IMR-90 (cell line): ENCODE data around the gene GNPTG. TPM values are rescaled to one million over a fixed set of nuclear protein-coding genes. Genes with fewer than 3 reads are reported as not detected.

ENCODE experiments used
- ATAC-seq: fragments of 200-7000 bp; cut with Tn5 transposase; 2 replicates; pipeline ENCODE4 v1.9.1; 2020; ENCODE audit warnings: low read depth, mild to moderate bottlenecking, moderate library complexity
- BruUV-seq: library from RNA; stranded (reverse); fragments of 400-500 nt; replicated peaks from 2 replicates; lab custom pipeline; 2021; lab: Mats Ljungman, UMichigan
- CTCF ChIA-PET: fragments of 300-600 bp; formaldehyde crosslinking; extraction: SDS; loops from one replicate; lab custom pipeline; 2021; ENCODE audit warnings: antibody characterized with exemption; lab: Yijun Ruan, JAX
- POLR2A ChIA-PET: fragments of 300-600 bp; sonication (Branson Sonifier 250); formaldehyde crosslinking; loops from one replicate; lab custom pipeline; 2022; ENCODE audit warnings: antibody characterized with exemption; ENCODE audit not compliant: unreplicated experiment; lab: Charles Lee
- DNase-seq: peaks from one replicate; pipeline ENCODE4 v3.0.0; 2013
- H2AFZ ChIP-seq: replicated peaks from 2 replicates; pipeline ENCODE3; 2013; ENCODE audit warnings: low read length, mild to moderate bottlenecking; ENCODE audit not compliant: poor library complexity
- H2AK5ac ChIP-seq: 2 replicates; pipeline ENCODE4 v1.6.1; 2013; ENCODE audit warnings: low read depth, low read length, inconsistent platforms
- H2AK9ac ChIP-seq: replicated peaks from 2 replicates; pipeline ENCODE3; 2013; ENCODE audit warnings: mild to moderate bottlenecking, low read depth, low read length, moderate library complexity; ENCODE audit not compliant: poor library complexity
- H2BK120ac ChIP-seq: 2 replicates; pipeline ENCODE4 v1.6.1; 2013; ENCODE audit warnings: low read depth, low read length, inconsistent platforms
- H2BK15ac ChIP-seq: 3 replicates; pipeline ENCODE4 v1.6.1; 2013; ENCODE audit warnings: low read depth, low read length, inconsistent platforms
- H2BK20ac ChIP-seq: 2 replicates; pipeline ENCODE4 v1.6.1; 2013; ENCODE audit warnings: low read depth, mild to moderate bottlenecking, inconsistent platforms, low read length, moderate library complexity
- H2BK5ac ChIP-seq: 2 replicates; pipeline ENCODE4 v1.6.1; 2013; ENCODE audit warnings: mild to moderate bottlenecking, low read depth, low read length, inconsistent platforms; ENCODE audit not compliant: poor library complexity, severe bottlenecking
- H3K14ac ChIP-seq: replicated peaks from 2 replicates; pipeline ENCODE4 v1.6.1; 2013; ENCODE audit warnings: low read depth, low read length, inconsistent platforms
- H3K18ac ChIP-seq: 2 replicates; pipeline ENCODE4 v1.6.1; 2013; ENCODE audit warnings: low read depth, low read length, control low read depth
- H3K23ac ChIP-seq: 2 replicates; pipeline ENCODE4 v1.6.1; 2013; ENCODE audit warnings: low read depth, low read length, inconsistent platforms
- H3K27ac ChIP-seq: 2 replicates; pipeline ENCODE4 v1.5.1; 2013; ENCODE audit warnings: mild to moderate bottlenecking, control low read depth, low read length; ENCODE audit not compliant: insufficient read depth
- H3K27me3 ChIP-seq: 2 replicates; pipeline ENCODE4 v1.6.1; 2013; ENCODE audit warnings: low read length; ENCODE audit not compliant: control insufficient read depth, insufficient read depth
- H3K36me3 ChIP-seq: 2 replicates; pipeline ENCODE4 v1.6.1; 2013; ENCODE audit warnings: low read length, mixed read lengths; ENCODE audit not compliant: control insufficient read depth, insufficient read depth
- H3K4ac ChIP-seq: 2 replicates; pipeline ENCODE4 v1.6.1; 2013; ENCODE audit warnings: low read depth, low read length, inconsistent platforms
- H3K4me1 ChIP-seq: 2 replicates; pipeline ENCODE4 v1.6.1; 2013; ENCODE audit warnings: low read length, mixed read lengths; ENCODE audit not compliant: control insufficient read depth, insufficient read depth
- H3K4me2 ChIP-seq: 2 replicates; pipeline ENCODE4 v1.6.1; 2013; ENCODE audit warnings: low read depth, mild to moderate bottlenecking, control low read depth, low read length, moderate library complexity
- H3K4me3 ChIP-seq: 2 replicates; pipeline ENCODE4 v1.5.1; 2013; ENCODE audit warnings: low read depth, mild to moderate bottlenecking, control low read depth, low read length, moderate library complexity; ENCODE audit not compliant: insufficient read depth
- H3K56ac ChIP-seq: 2 replicates; pipeline ENCODE4 v1.6.1; 2013; ENCODE audit warnings: low read length, inconsistent platforms; ENCODE audit not compliant: insufficient read depth; ENCODE audit errors: extremely low read depth
- H3K79me1 ChIP-seq, 2 experiments: 2 replicates each; pipeline ENCODE4 v1.6.1; 2013; ENCODE audit warnings: low read length in 2 of 2, inconsistent platforms in 1 of 2, low read depth in 1 of 2
- H3K9ac ChIP-seq: 2 replicates; pipeline ENCODE4 v1.6.1; 2013; ENCODE audit warnings: low read depth, low read length, control low read depth
- H3K9me1 ChIP-seq: 2 replicates; pipeline ENCODE4 v1.6.1; 2013; ENCODE audit warnings: low read length, inconsistent platforms; ENCODE audit not compliant: insufficient read depth
- H3K9me3 ChIP-seq: 2 replicates; pipeline ENCODE4 v1.6.1; 2013; ENCODE audit warnings: low read length; ENCODE audit not compliant: control insufficient read depth, insufficient read depth
- H4K20me1 ChIP-seq: 2 replicates; pipeline ENCODE4 v1.6.1; 2013; ENCODE audit warnings: low read length, inconsistent platforms; ENCODE audit not compliant: insufficient read depth
- H4K5ac ChIP-seq: 2 replicates; pipeline ENCODE4 v1.6.1; 2013; ENCODE audit warnings: mild to moderate bottlenecking, low read depth, low read length, control low read depth
- H4K8ac ChIP-seq, 2 experiments: 2 replicates each; pipeline ENCODE4 v1.6.1; 2013; ENCODE audit warnings: low read depth in 2 of 2, low read length in 2 of 2, control low read depth in 1 of 2, inconsistent platforms in 1 of 2
- H4K91ac ChIP-seq: 2 replicates; pipeline ENCODE4 v1.6.1; 2013; ENCODE audit warnings: low read depth, low read length, inconsistent platforms; ENCODE audit not compliant: insufficient read depth
- BHLHE40 ChIP-seq: fragments of 150-350 bp; IDR thresholded peaks from 2 replicates; pipeline ENCODE4 v1.6.1; 2016; ENCODE audit warnings: mild to moderate bottlenecking, low read depth, low read length
- CEBPB ChIP-seq: IDR thresholded peaks from 2 replicates; pipeline ENCODE4 v1.6.1; 2012; ENCODE audit warnings: low read depth, low read length, improper control_type of control experiment
- CHD1 ChIP-seq: IDR thresholded peaks from 2 replicates; pipeline ENCODE4 v1.6.1; 2012; ENCODE audit warnings: low read depth, low read length, improper control_type of control experiment
- FOS ChIP-seq: fragments of 150-350 bp; IDR thresholded peaks from 2 replicates; pipeline ENCODE4 v1.6.1; 2016; ENCODE audit warnings: low read depth, low read length
- MXI1 ChIP-seq: IDR thresholded peaks from 2 replicates; pipeline ENCODE4 v1.6.1; 2012; ENCODE audit warnings: low read depth, mild to moderate bottlenecking, low read length, moderate library complexity, borderline replicate concordance
- NFE2L2 ChIP-seq: fragments of 150-350 bp; IDR thresholded peaks from 2 replicates; pipeline ENCODE4 v1.6.1; 2016; ENCODE audit warnings: low read depth, mild to moderate bottlenecking, low read length
- POLR2A ChIP-seq: IDR thresholded peaks from 2 replicates; pipeline ENCODE4 v1.6.1; 2012; ENCODE audit warnings: mild to moderate bottlenecking, low read depth, low read length
- RAD21 ChIP-seq: IDR thresholded peaks from 2 replicates; pipeline ENCODE4 v1.6.1; 2012; ENCODE audit warnings: low read length, improper control_type of control experiment
- WGBS, 2 experiments: methylation state at CpG; one replicate each; pipeline versions ENCODE4 v1.1.5 to v1.1.7; 2013; ENCODE audit warnings: missing lambda C conversion rate in 2 of 2; ENCODE audit not compliant: insufficient read length in 1 of 2; ENCODE audit errors: extremely low coverage in 2 of 2; 5-methylcytosine and 5-hydroxymethylcytosine counted together
- dilution Hi-C: fragments of 300-500 bp; cut with HindIII; formaldehyde crosslinking; loops from one replicate; pipeline ENCODE4 v1.14.3; 2018; ENCODE audit warnings: low sequenced_read_pairs; ENCODE audit not compliant: unreplicated experiment
- in situ Hi-C: fragments of 300-500 bp; cut with MboI; formaldehyde crosslinking; loops from 3 replicates; pipeline ENCODE4 v1.14.3; 2019; ENCODE audit warnings: low sequenced_read_pairs, inconsistent platforms, mixed read lengths
- intact Hi-C: fragments of 100-400 bp; cut with micrococcal nuclease; formaldehyde crosslinking; loops from 2 replicates; pipeline ENCODE4 v1.10.0; 2022
- polyA plus RNA-seq, 3 experiments: library from polyadenylated mRNA; depleted of rRNA; stranded (reverse); fragments of >200 nt; gene quantifications; 2 replicates each; pipeline ENCODE4 v1.2.3, GENCODE V29; 2012; ENCODE audit warnings: low replicate concordance in 1 of 3
- total RNA-seq: library from RNA; depleted of rRNA; stranded (reverse); fragments of >200 nt; gene quantifications from 2 replicates; pipeline ENCODE4 v1.2.3, GENCODE V29; 2012
- TF ChIP-seq, protein P1 (sequence below): fragments of 150-350 bp; IDR thresholded peaks from 2 replicates; pipeline ENCODE4 v1.6.1; 2016; ENCODE audit warnings: low read depth, mild to moderate bottlenecking, low read length, moderate library complexity, borderline replicate concordance

The GNPTG gene
- total and polyA plus RNA-seq, 2 of the 4 experiments (the other 2 are of a cell fraction) = 14.9 to 70.8 TPM

DNA sequence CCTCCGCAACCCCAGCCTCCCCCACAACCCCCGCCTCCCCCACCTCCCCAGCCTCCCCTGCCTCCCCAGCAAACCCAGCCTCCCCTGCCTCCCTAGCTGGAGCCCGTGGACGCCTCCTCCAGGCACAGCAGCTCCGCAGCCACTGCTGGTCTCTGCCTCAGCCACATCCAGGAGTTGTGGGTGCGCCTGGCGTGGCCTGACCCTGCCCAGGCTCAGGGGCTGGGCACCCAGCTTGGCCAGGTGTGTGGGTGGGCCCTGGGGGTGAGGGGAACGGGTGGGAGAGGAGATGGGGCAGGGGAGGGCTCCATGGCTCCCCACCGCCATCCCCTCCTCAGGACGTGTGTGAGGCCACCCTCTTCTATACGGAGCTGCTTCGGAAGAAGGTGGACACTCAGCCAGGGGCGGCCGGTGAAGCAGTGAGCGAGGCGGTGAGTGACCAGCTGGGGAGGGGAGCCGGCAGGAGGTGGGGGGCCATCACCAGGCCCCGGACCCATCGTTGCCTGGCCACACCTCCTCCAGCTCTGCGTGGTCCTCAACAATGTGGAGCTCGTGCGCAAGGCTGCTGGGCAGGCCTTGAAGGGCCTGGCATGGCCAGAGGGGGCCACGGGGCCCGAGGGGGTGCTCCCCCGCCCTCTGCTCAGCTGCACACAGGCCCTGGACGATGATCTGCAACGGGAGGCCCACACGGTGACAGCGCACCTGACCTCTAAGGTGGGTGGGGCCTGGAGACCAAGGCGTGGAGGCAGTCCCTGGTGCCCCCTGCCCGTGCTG, 5.9 kb upstream of the GNPTG start:
- no peak overlapping the region for H3K18ac ChIP-seq
- peaks cover 4% of the 10 kb centered on the region; the same call in 1 of the 2 replicates for H4K20me1 ChIP-seq
- no peak overlapping the region for H2BK5ac ChIP-seq
- no peak overlapping the region for H4K8ac ChIP-seq
- WGBS, 2 experiments = 88% methylated on average over 9 of the region's 31 CpGs; no CpG with 5 or more reads in 1 of the 2 experiments
- no peak overlapping the region for H4K91ac ChIP-seq
- no peak overlapping the region for H3K4me3 ChIP-seq
- no peak overlapping the region for H3K14ac ChIP-seq
- in situ Hi-C loops = no loop called here
- no peak overlapping the region for H2AK5ac ChIP-seq
- no peak overlapping the region for H2AK9ac ChIP-seq
- H4K5ac ChIP-seq = no peak overlapping the region
- H2BK120ac ChIP-seq = no peak overlapping the region
- no peak overlapping the region for H3K56ac ChIP-seq
- H3K4me2 ChIP-seq = no peak overlapping the region
- no peaks in the 10 kb centered on the region for H3K9me3 ChIP-seq
- H2AFZ ChIP-seq = no peak overlapping the region
- BruUV-seq = no TSS peak
- intact Hi-C loops = no loop called here
- dilution Hi-C loops = no loop called here
- no peak overlapping the region for H2BK15ac ChIP-seq
- ChIA-PET POLR2A (interaction anchor here (0.6 kb wide), 1 partner anchor 292 kb away, joined by 3 read pairs; no protein-coding TSS in a partner anchor), CTCF (no interaction called here)
- DNase-seq (no peak), ATAC-seq (no peak)
- peaks cover 6% of the 10 kb centered on the region; the same call in 1 of the 2 replicates for H3K4me1 ChIP-seq
- no peak overlapping the region for H3K27ac ChIP-seq
- TF ChIP-seq NFE2L2 = no peak
- no peak for TF ChIP-seq CEBPB
- TF ChIP-seq POLR2A = no peak
- no peak for TF ChIP-seq FOS
- TF ChIP-seq CHD1 = no peak
- TF ChIP-seq, protein P1, sequence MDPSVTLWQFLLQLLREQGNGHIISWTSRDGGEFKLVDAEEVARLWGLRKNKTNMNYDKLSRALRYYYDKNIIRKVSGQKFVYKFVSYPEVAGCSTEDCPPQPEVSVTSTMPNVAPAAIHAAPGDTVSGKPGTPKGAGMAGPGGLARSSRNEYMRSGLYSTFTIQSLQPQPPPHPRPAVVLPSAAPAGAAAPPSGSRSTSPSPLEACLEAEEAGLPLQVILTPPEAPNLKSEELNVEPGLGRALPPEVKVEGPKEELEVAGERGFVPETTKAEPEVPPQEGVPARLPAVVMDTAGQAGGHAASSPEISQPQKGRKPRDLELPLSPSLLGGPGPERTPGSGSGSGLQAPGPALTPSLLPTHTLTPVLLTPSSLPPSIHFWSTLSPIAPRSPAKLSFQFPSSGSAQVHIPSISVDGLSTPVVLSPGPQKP = no peak
- no peak for TF ChIP-seq MXI1
- no peak for TF ChIP-seq BHLHE40
- no peak for TF ChIP-seq RAD21
- no peak overlapping the region for H2BK20ac ChIP-seq
- H3K36me3 ChIP-seq = peaks cover 25% of the 10 kb centered on the region
- no peak overlapping the region for H3K23ac ChIP-seq
- H3K4ac ChIP-seq = no peak overlapping the region
- no peaks in the 10 kb centered on the region for H3K9me1 ChIP-seq
- no peaks in the 10 kb centered on the region for H3K27me3 ChIP-seq
- H3K9ac ChIP-seq = no peak overlapping the region
- H3K79me1 ChIP-seq = peaks cover 5 to 17% of the 10 kb centered on the region in 2 experiments; a peak in 3 of 4 replicates
